NCI-H2171 treated with DMSO at 0.1 percent for 48 hours (cell line): Measurements from ENCODE around the gene PPP1R13B.
"Not testable (repeated sequence)": the region's sequence is repeated elsewhere in the genome, so short reads cannot be mapped to it uniquely, and the experiment has no call there.

Source experiments
- DNase-seq: peaks from one replicate; lab custom pipeline; 2025; lab: John Stamatoyannopoulos, UW

Gene PPP1R13B

GRCh38 chr14:103788086-103788485 lies 59.3 kb downstream of the PPP1R13B start:
- DNase-seq = no peak

DNA sequence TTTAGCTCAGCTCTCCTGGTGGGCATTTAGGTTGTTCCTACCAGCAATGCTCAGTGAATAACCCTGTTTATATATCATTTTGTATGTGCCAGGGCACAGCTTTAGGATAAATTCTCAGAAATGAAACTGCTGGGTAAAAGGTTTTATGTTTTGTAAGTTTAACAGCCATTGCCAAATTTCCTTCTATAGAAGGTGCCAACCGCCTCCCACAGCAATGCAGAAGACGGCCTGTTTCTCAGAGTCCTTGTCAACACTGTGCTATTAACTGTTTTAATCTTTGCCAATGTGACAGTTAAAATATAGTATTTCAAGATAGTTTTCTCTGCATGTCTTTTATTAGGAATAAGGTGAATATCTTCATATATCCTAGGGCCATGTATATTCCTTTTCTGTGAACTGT lies 65.0 kb downstream of the PPP1R13B start:
- DNase-seq = no peak

DNA sequence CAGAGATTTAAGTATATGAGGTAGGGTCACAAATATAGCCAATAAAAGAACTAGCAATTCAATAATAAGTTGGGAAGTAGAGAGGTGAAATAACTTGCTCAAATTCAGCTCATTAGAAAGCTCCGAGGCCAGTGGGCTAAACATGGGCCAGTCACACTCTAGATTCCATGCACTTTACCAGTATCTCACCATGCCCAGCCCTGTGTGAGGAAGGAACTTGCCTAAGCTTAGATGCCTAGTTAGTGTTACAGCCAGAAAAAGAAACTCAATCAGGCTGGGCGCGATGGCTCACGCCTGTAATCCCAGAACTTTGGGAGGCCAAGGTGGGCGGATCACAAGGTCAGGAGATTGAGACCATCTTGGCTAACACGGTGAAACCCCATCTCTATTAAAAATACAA lies 71.1 kb downstream of the PPP1R13B start:
- not testable (repeated sequence) for DNase-seq

DNA sequence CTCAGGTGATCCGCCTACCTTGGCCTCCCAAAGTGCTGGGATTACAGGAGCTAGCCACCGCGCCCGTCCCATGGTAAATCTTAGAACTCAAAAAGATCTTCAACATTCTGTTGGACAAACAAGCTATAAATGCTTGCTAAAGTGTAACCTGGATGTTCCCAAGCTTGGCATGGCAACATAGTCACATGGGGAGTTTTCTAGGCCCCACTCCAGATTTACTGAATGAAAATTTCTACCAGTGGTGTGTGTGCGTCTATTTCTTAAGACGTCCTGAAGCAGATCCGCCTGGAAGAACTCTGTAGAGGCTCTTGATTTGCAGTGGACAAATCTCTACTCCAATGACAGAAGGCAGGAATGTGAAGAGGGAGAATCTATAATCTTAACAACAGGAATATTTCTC lies 71.9 kb downstream of the PPP1R13B start:
- DNase-seq = no peak

- DNase-seq = peak; percentile 31
These were observed 73.9 kb downstream of the PPP1R13B start for GRCh38 chr14:103773521-103773920.

- DNase-seq = no peak
These were observed 75.2 kb downstream of the PPP1R13B start for GRCh38 chr14:103772078-103772712.

DNA sequence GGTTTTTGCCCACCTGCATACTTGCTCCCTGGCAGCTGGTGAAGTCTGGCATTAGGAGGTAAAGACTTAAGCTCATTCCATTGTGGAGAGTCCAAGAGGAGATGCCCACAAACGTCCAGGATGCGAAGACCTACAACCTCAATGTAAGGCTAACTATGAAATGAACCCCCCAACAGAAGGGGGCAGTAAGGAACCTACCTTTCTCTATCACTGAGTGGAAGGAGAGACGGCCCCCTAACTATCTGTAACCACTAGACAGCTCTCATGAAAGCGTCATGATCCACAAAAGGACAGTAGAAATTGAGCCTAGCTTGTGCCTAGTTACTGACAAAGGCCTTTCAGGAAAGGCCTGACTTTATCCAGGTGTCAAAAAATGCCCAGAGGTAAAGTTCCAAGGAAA lies 76.5 kb downstream of the PPP1R13B start:
- no peak for DNase-seq

- DNase-seq = no peak
These were observed 76.9 kb downstream of the PPP1R13B start for GRCh38 chr14:103770500-103770899.

- DNase-seq = no peak
These were observed 80.0 kb downstream of the PPP1R13B start for GRCh38 chr14:103767336-103767894.

DNA sequence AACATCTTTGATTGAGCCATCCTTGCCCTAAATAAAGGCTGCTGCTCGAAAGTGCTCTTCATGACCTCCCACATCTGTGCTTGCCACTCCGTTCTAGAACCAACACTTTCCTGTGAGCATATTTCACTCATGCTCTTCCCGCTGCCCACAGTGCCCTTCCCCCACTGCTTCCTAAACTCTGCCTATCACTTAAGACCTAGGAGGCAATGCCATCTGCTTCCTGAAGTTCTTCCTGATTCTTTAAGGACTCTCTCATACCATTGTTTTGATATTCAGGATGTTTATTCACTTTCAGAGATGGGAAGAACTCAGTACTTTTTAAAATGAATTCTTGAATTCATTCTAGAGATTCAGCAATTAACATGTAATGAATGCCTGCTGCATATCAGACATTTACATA lies 81.8 kb downstream of the PPP1R13B start:
- DNase-seq = no peak

- DNase-seq = no peak
These were observed 83.5 kb downstream of the PPP1R13B start for GRCh38 chr14:103763730-103764488.

DNA sequence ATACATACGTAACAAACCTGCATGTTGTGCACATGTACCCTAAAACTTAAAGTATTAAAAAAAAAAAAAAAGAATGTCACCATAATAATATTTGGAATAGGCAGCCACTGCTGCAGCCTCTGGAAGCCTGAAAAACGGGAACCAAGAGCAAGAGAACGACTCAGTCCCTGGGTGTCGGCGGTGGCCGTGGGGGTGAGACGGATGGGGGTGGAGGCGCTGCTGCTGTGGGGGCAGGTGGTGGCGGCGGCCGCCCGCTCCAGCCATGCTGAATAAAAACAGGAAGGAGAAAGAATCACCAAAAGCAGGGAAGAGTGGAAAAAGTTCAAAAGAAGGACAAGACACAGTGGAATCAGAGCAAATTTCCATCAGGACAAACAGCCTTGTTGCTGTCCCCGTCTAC lies 84.8 kb downstream of the PPP1R13B start:
- DNase-seq = no peak

DNA sequence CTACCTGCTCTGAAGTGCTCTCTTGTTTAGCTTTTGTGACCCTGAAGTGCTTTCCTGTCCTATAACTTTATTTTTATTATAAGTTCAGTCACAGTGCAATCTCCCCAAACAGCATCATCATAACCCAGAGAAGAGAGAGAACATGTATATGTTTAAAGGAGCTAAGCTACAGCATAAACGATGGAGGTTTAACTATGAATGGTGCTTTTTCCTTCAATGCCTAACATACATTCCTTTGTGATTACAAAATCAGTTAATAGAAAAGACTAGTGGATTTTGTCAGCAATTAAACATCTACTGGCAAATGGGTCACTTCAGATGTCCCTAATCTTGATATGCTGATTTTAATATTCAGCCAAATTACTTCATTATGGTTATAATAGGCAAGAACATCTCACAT lies 85.3 kb downstream of the PPP1R13B start:
- DNase-seq = no peak

DNA sequence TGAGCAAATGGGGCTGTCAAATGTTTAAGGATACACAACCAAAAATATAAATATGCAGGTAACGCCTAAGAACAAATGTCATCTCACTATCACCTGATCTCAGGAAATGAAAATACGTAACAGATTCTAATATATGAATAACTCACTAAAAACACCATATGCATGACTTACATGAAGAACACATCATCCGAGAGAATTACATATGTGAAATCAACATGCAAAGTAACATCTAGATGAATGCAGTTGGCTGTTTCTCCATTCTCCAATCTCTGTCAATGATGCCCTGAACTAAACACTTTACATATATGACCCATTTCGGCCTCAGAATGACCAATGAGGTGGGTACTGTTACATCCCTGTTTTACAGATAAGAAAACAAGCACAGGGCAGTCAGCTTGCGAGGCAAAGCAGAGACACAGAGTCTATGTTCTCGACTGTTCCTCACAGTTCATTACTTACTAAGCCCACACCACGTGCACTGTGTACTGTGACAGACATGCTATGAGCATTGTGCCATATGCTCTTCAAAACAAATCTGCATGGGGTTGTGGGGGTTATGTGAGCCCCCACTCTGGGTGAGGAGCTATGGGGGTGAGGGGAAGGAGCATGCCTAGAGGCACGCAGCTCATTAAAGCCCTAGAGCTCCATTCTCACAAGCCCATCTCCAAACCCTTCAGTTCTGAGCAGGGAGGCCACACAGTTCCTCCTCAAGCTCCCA lies 89.2 kb downstream of the PPP1R13B start:
- DNase-seq = no peak

DNA sequence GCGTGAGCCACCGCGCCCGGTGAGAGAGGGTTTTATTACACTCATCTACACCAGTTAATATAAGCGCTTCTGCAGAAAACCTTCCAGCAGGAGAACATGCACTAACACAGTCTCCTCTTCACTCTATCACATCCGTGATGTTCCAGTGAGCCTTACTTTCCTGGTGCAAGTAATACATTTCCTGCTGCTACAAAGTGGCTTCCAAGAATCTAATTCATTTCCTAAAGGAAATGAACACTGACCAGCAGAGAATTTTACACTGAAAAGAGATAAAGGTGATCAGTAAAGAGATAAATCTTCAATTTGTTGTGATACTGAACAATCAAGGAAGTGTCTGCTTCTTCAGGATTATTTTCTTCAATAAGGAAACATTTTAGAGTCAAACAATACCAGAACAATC lies 92.3 kb downstream of the PPP1R13B start:
- DNase-seq = no peak

DNA sequence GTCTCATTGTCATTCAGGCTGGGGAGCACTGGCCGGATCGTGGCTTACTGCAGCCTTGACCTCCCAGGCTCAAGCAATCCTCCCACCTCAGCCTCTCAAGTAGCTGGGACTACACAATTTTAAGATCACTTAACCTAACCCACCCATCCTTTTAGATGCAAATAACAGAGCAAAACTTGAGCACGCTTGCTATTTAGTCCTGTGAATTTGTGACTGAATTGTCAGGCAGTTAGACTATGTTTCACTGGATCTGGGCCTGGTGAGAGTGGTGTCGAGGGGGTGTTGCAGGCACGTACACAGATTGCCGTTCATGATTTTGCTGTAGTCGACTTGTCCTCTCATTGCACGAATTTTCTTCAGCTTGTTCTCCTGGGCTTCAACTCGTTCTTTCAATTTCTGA lies 93.6 kb downstream of the PPP1R13B start:
- no peak for DNase-seq

DNA sequence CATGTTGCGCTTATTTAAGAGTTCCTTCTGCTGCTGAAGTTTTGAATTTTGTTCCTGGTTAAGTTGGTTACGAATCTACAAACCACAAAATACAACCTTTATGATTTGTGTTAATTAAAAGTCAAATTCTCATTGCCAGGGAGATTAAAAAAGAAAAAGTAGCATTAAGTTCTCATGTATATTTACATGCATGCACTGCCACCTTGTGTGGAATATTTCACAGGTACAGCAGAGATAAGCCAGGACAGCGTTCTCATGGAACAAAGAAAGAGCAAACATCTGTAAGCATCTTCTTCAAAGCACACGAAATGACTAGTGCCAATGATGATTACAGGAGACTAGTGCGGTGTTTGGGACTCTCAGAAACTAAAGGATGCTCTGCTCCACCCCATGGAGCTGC lies 97.5 kb downstream of the PPP1R13B start:
- no peak for DNase-seq

DNA sequence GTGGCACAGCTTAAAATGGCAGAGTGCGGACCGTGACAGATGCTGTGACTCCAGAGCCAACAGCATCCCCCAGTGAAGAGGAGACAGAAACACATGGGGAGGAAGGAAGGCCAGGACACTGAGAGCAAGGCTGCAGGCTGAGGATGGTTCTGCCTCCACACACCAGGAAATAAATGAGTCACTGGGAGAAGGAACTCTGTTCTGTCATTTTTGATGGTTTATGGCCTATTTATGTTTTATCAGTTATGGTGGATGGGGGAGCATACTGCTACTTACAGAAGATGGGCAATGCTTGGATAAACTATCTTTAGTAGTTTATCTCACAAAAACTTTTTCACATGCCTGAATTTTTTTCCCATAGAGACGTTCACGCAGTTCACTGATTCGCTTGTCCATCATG lies 97.9 kb downstream of the PPP1R13B start:
- DNase-seq = no peak

DNA sequence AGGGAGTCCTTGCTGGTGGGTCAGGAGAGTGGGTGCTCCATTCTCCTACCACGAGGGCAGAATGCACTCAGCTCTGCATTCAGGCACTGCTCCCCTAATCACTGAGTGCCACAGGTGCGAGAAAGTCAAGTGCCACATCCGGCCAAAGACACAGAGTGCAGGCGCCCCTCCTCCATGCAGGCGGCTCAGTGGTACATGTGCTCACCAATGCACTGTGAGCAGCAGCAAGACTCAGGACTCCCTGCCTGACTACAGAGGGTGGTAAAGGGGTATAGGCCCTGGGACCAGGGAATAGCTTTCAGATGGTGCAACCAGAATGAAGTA lies 98.9 kb downstream of the PPP1R13B start:
- DNase-seq = no peak

GRCh38 chr14:103746701-103747100 lies 100.7 kb downstream of the PPP1R13B start:
- no peak for DNase-seq

- no peak for DNase-seq
These were observed 102.0 kb downstream of the PPP1R13B start for GRCh38 chr14:103745424-103745823.

DNA sequence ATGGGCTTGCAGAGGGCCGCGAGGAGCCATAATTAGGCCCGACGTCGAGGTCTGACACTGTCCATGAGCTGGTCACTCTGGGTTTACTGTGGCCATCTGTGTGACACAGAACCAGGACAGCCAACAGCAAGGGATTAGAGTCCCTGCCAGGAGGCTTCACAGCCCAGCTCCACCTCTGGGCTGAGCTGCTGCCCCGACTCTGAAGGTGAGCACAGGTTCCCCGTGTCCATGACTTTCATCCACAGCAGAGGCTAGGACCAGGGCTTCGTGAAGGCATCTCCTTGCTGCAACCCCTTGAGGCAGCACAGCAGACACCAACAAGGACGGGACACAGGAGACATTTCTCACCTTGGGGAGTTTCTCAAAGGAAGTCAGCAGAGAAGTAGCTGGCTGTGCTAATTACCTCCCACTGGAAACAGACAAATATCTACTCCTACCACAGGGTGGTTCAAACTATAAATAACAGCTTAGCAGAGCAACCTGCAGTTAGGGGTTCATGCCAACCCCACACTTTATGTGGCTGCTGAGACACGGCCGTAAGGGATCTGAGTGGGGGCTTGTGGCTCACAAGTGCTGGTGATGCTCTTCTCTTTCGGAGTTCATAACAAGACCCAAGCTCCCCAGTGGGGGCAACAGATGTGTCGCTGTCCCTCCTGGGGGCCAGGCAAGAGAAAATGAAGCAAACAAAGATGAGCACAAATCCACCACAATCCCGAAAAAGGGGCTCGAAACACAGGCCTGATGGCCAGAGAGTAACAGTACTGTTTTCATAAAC lies 102.6 kb downstream of the PPP1R13B start:
- no peak for DNase-seq
